HG03097 (cell line): ENCODE data around the gene BOD1L1.
"Not testable (repeated sequence)": the region's sequence is repeated elsewhere in the genome, so short reads cannot be mapped to it uniquely, and the experiment has no call there.

Experiments
- ATAC-seq: cut with Tn5 transposase; IDR thresholded peaks from one replicate; pipeline ENCODE4 v1.9.1; 2021; ENCODE audit not compliant: unreplicated experiment, low FRiP score

Gene BOD1L1

DNA sequence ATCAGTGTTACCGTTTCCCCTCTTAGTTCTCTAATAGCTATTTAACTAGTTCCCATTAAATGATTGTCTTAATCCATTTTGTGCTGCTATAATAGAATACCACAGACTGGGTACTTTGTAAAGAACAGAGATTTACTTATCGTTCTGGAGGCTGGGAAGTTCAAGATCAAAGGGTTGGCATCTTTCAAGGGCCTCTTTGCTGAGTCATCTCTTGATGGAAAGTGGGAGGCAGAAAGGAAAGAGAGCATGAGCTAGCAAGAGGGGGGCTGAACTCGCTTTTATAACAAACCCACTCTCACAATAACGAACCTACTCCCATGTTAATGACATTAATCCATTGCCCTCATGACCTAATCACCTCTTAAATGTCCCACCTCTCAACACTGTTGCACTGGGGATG, 65.9 kb downstream of the BOD1L1 start:
- no peak for ATAC-seq

DNA sequence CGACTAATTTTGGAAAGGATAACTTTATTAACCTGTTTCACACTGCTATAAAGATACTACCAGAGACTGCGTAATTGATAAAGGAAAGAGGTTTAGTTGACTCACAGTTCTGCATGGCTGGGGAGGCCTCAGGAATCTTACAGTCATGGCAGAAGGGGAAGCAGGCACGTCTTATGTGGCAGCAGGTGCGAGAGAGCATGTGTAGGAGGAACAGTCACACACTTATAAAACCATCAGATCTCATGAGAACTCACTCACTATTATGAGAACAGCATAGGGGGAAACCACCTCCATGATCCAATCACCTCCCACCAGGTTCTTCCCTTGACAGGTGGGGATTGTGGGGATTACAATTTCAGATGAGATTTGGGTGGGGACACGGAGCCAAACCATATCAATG, 67.4 kb downstream of the BOD1L1 start:
- not testable (repeated sequence) for ATAC-seq

GRCh38 chr4:13559413-13559812, 68.1 kb downstream of the BOD1L1 start:
- ATAC-seq, result no peak

DNA sequence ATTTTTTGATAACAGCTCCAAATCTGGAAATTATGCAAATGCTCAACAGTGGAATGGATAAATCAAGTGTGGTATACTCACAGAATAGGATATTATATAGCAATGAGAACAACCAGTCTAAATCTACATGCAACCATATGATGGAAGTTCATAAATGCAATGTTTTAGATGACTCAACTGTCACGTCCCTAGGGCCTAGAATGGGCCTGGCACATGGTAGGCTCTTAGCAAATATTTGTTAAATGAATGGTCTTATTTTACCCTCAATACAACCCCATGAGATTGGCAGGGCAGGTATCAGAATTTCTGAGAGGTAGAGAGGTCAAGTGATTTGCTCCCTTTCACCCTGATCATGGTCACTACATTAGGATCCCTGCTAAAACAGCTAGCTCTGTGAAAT, 68.6 kb downstream of the BOD1L1 start:
- no peak for ATAC-seq

DNA sequence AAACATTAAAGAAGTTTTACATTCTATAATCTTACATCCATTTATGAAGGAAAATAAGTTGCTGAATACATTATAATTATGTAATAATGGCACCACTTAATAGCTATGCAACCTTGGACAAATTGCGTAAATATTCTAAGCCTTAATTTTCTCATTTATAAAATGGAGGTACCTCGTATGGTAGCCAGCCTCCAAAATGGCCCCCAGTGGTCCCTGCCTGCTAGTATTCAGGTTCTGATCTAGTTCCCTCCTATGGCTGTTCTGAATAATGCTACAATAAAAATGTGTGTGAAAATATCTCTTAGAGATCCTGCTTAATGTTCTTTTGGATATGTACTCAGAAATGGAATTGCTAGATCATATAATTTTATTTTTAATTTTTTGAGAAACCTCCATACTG, 72.2 kb downstream of the BOD1L1 start:
- no peak for ATAC-seq

GRCh38 chr4:13553081-13553480, 74.4 kb downstream of the BOD1L1 start:
- no peak for ATAC-seq

- ATAC-seq, result peak; percentile 74
Measured at GRCh38 chr4:13548984-13549546, 78.5 kb downstream of the BOD1L1 start.

GRCh38 chr4:13548059-13548983, 79.2 kb downstream of the BOD1L1 start:
- no peak for ATAC-seq

- no peak for ATAC-seq
Measured at GRCh38 chr4:13547485-13548041, 80.0 kb downstream of the BOD1L1 start.

DNA sequence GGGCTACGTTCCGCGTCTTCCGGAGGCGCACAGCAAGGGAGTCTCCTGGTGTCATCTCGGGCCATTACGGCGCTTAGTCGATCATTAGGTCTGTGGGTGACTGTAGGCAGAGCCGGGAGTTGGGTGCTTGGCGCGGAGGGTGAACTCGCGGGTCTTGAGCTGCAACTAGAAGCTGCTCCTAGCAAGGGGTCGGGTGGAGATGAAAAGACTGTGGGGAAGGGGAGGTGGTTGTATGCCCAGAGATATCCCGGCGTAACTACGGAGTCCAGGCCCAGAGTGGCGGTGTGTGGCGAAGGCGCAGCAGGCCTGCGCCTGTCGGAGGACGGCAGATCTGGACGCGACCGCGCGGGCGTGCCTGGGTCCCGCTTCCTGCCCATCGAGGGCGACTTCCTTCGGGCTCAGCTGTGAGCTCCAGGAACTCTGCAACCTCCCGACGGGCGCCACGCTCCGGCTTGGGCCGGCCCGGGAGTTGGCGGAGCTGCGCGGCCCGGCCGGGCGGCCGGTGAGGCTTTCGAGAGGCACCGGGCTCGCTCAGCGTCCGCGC, 80.5 kb downstream of the BOD1L1 start:
- no peak for ATAC-seq

DNA sequence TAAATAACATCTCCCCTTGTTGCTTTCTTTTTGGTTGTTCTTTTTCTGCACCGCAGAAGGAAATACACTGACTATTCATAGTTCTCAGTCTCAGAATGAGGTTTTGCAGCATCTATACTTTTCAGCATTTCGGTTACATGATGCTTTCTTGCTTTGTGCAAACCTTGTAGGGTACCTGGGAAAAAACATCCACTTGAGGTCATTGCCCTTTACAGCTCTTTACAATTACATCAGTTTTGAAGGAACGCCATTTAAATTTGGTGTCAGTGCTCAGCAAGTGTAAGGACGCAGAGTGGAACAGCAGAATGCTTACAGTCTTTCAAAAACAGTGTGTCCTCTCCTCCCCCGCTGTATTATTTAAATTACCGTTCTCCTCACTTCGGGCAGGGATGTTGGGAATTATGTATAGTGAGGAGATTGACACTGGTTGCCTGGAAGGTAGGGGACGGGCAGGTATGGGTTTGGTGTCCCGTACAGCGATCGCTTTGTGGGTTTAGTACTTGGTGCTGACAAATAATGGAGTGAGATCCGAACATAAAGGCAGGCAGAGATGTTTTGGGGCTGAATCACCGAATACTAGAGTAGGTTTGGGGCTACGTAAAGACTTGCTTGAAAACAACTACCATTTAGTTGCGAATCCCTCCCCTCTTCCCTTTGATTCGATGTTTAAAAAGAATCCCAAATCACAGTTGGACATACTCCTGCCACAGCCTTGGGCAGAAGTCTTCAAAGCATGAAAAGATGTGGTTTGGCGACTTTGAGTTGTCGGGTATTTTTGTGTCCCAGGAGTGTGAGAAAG, 81.2 kb downstream of the BOD1L1 start:
- no peak for ATAC-seq

DNA sequence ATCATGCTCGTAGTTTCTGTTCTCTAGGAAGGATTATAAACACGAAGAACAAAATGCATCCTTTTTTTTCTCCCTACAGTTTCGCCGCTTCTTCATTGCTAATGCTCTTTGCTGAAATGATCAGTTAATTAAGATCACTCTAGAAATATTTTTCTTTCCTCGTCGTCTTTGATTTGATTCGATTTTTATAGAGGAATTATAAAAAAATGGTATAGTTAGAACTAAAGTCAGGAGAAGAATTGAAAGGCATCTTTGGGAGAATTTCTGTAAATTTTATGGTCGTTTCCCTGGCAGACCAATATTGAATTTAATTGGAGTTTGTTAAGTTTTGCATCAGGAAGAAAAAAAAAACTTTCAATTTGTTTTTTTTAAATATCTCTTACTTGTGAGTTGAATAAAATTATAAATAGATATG, 82.1 kb downstream of the BOD1L1 start:
- ATAC-seq, result no peak

GRCh38 chr4:13544606-13545393, 82.7 kb downstream of the BOD1L1 start:
- peak; percentile 52 for ATAC-seq

DNA sequence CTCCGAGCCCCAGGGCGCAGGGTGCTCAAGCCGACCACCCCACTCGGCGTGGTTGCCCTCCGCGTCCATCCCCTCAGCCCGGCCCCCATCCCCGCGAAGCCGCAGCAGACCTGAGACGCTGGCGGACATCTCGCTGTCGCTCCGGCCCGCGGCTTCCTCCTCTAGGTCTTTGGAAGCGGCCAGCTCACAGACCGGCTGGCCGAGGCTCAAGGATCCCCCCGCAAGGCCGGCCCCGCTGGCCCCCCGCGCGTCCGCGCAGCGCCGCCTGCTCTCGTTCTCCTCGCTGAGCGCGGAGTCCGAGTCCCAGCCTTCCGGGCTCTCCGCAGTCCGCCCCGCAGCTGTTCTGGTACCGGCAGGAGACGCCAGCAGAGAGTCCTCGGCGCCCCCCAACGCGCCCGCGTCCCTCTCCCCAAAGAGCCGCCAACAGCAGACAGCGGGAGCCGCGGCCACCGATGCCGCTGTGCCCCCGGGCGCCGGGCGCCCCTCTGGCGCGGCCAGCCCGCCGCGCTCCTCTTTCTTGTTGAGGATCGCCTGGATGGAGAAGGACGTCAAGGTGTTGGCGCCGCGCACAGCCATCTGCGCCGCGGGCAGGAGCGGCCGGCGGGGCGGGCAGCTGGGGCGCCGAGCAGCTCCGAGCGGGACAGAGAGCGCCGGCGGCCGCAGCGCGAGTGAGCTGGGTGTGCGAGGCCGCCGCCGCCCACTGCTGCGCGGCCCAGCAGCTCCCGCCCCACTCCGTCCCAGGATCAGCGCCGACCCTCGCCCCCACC, 83.5 kb downstream of the BOD1L1 start, which contains the start of gene NKX3-2:
Gene NKX3-2, minus strand, starts transcription at position 670 of the 767 bp plus-strand sequence. Its CDS starts 94 bp downstream, at position 576.
- ATAC-seq, result no peak

DNA sequence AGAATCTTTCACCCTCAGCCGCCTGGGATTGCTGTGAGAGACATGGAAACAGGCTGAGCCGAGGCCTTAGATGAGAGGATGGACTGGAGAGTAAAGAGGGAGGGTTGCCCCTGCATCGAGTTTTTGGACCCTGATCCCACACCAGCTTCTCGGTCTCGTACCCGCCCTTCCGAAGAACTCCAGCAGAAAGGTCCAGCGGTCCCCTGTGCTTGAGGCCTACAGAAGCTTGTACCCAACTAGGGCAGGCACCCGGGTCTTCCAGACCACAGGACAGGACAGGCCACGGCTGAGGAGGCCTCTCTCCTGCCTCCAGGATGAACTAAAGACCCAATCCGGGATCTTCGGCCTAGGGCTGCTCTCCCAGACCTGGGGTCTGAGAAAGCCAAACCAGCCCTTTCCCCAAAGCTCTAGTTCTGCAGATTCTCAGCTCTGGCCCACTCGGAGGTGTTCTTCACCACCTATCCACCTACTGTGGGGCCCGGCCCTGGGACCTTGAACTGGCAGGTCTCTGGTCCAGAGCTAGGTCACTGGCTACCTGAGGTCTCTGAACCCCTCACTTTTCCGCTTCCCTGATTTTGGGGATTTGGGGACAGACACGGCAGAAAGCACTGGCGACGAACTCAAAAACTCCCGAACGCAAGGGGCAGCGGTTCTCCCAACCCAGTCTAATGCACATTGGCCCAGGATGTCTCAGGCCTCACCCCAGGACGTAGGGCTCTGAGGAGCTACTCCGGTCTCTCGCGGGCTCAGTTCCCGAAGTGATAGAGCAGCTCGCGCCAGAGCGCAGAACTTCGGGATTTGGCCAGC, 84.3 kb downstream of the BOD1L1 start:
- no peak for ATAC-seq

DNA sequence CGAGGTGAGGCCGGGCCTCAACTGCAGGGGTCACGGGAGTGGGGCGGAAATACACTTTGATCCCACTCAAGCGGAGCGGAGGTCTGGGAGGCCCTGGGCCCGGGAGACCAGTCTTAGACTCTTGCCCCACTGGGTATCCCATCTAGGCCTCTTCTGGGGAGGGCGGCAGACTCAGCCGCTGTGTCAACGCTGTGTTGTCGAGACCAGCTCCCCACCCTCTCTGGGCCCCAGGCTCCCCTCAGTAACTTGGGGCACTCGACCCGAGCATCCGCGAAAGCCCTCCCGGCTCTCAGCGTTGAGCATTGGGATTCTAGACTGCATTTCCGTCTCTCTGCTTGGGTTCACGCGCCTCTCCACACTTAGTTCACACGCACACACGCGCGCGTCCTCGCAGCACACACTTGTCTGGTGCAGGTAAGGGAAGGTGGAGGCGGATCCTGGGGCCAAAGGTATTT, 84.9 kb downstream of the BOD1L1 start:
- no peak for ATAC-seq

DNA sequence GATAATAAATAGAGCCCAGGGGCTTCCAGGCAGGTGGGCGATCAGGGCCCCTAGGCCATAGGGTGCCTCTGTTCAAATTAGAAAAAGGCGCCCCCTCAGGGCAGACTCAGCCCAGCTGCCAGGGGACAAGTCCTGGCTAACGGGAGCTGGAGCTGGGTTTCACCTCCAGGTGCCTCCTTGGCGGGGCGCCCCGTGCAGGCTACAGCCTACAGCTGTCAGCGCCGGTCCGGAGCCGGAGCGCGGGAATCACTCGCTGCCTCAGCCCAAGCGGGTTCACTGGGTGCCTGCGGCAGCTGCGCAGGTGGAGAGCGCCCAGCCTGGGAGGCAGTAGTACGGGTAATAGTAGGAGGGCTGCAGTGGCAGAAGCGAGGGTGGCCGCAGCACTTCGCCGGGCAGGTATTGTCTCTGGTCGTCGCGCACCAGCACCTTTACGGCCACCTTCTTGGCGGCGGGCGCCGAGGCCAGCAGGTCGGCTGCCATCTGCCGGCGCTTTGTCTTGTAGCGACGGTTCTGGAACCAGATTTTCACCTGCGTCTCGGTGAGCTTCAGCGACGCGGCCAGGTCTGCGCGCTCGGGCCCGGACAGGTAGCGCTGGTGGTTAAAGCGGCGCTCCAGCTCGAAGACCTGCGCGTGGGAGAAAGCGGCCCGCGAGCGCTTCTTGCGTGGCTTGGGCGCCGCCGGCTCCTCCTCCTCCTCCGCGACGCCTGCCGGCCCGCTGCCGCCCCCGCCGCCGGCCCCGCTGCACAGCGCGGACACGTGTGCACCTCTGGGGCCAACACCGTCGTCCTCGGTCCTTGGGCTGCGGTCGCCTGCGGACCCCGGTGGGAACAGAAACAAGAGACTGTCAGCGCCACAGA, 85.6 kb downstream of the BOD1L1 start:
- no peak for ATAC-seq
